H1 (cell line): ENCODE results near the gene PTPRG. TPM values are rescaled to one million over a fixed set of nuclear protein-coding genes. Genes with fewer than 3 reads are reported as not detected.

Experiments
- BCL11A ChIP-seq, 2 experiments: IDR thresholded peaks; one replicate each; pipeline ENCODE4 v1.6.1; 2011; ENCODE audit warnings: low read depth in 2 of 2, low read length in 2 of 2, mild to moderate bottlenecking in 2 of 2
- CHD7 ChIP-seq: fragments of 300-600 bp; sonication (generic); IDR thresholded peaks from 2 replicates; pipeline ENCODE4 v1.7.1; 2012; ENCODE audit warnings: low read length, moderate library complexity, mild to moderate bottlenecking, inconsistent platforms; ENCODE audit not compliant: insufficient replicate concordance
- CTCF ChIP-seq, 3 experiments: IDR thresholded peaks; 1 replicate in 2 of 3; 2 replicates in 1 of 3; pipeline versions ENCODE4 v1.5.1 to v1.6.1; 2011; ENCODE audit warnings: low read length in 3 of 3, mild to moderate bottlenecking in 3 of 3, inconsistent platforms in 2 of 3, low read depth in 1 of 3, moderate library complexity in 1 of 3; ENCODE audit not compliant: insufficient read depth in 1 of 3; ENCODE audit errors: control extremely low read depth in 1 of 3
- JUN ChIP-seq: IDR thresholded peaks from 2 replicates; pipeline ENCODE4 v1.6.1; 2011; ENCODE audit warnings: low read depth, mild to moderate bottlenecking, improper control_type of control experiment, low read length
- RBBP5 ChIP-seq: IDR thresholded peaks from 2 replicates; pipeline ENCODE4 v1.7.1; 2012; ENCODE audit warnings: low read depth, mild to moderate bottlenecking, inconsistent platforms, low read length, moderate library complexity, borderline replicate concordance
- RXRA ChIP-seq: IDR thresholded peaks from 2 replicates; pipeline ENCODE4 v1.6.1; 2011; ENCODE audit warnings: low read depth, mild to moderate bottlenecking, low read length, moderate library complexity; ENCODE audit not compliant: insufficient read depth
- SIX5 ChIP-seq: IDR thresholded peaks from 2 replicates; pipeline ENCODE4 v1.6.1; 2011; ENCODE audit warnings: mild to moderate bottlenecking, low read depth, low read length
- polyA plus RNA-seq, 7 experiments: library from polyadenylated mRNA; depleted of rRNA in 3 of 7; stranded (reverse) in 5 of 7; unstranded in 2 of 7; fragments of >200 nt in 5 of 7; fragments of 200-250 nt in 2 of 7; gene quantifications; 1 replicate in 5 of 7; 2 replicates in 1 of 7; 4 replicates in 1 of 7; pipeline versions ENCODE4 v1.2.1 to v1.2.3, GENCODE V29; 2011 to 2013; ENCODE audit warnings: missing spikeins in 2 of 7, mixed read lengths in 2 of 7
- total RNA-seq: library from RNA; stranded (reverse); fragmentation: NEBNext Ultra II Directional; extraction: Animal tissue kit (Norgen Biotek cat#: 25700); gene quantifications from 2 replicates; pipeline ENCODE4 v1.2.1, GENCODE V29; 2021

PTPRG gene
- total and polyA plus RNA-seq, 2 of the 8 experiments (the other 6 are each of a cell fraction or from before 2014, with no cell fraction given): 23.3 to 96.2 TPM

- TF ChIP-seq CHD7: no peak
- TF ChIP-seq BCL11A (IDR thresholded peaks at IDR 0.05; ENCODE audit: low read depth in 2 of 2, low read length in 2 of 2): no peak
- TF ChIP-seq CTCF (IDR thresholded peaks at IDR 0.05; ENCODE audit: control extremely low read depth in 1 of 3, insufficient read depth in 1 of 3, low read depth in 1 of 3, low read length in 3 of 3): no peak
- no peak for TF ChIP-seq SIX5
- no peak for TF ChIP-seq RBBP5
- no peak for TF ChIP-seq RXRA
- no peak for TF ChIP-seq JUN
These were observed 386.1 kb downstream of the PTPRG start (continued) for GRCh38 chr3:61947456-61947855.
